H1 (cell line): ENCODE data around the gene PDE9A.

ENCODE experiments used
- ATF2 ChIP-seq: IDR thresholded peaks from 2 replicates; pipeline ENCODE4 v1.6.1; 2012; ENCODE audit warnings: low read length, inconsistent platforms
- CBX5 ChIP-seq: fragments of 300-800, 300-1000 bp; sonication (generic); IDR thresholded peaks from 2 replicates; pipeline ENCODE4 v1.7.1; 2016; ENCODE audit warnings: antibody characterized with exemption, low read length, low read depth
- CHD2 ChIP-seq: IDR thresholded peaks from 2 replicates; pipeline ENCODE4 v1.6.1; 2012; ENCODE audit warnings: low read length, improper control_type of control experiment
- HDAC2 ChIP-seq, 2 experiments: fragments of 300-600 bp in 1 of 2; sonication (generic) in 1 of 2; IDR thresholded peaks; 2 replicates each; pipeline ENCODE4 v1.6.1; 2011 to 2012; ENCODE audit warnings: low read depth in 2 of 2, low read length in 2 of 2, mild to moderate bottlenecking in 2 of 2, moderate library complexity in 2 of 2, borderline replicate concordance in 1 of 2, inconsistent platforms in 1 of 2
- KDM1A ChIP-seq: fragments of 200-600, 300-600 bp; sonication (generic); IDR thresholded peaks from 2 replicates; pipeline ENCODE4 v1.7.1; 2016; ENCODE audit warnings: mild to moderate bottlenecking, low read length, borderline replicate concordance
- POLR2A ChIP-seq, 2 experiments: IDR thresholded peaks; 1 replicate in 1 of 2; 2 replicates in 1 of 2; pipeline ENCODE4 v1.6.1; 2011; ENCODE audit warnings: low read depth in 2 of 2, low read length in 2 of 2, mild to moderate bottlenecking in 2 of 2; ENCODE audit errors: control extremely low read depth in 1 of 2
- POLR2AphosphoS5 ChIP-seq: IDR thresholded peaks from 2 replicates; pipeline ENCODE4 v1.6.1; 2011; ENCODE audit warnings: low read depth, low read length
- SIRT6 ChIP-seq: IDR thresholded peaks from one replicate; pipeline ENCODE4 v1.7.1; 2012; ENCODE audit warnings: low read length, inconsistent platforms
- TAF7 ChIP-seq: optimal IDR thresholded peaks from 2 replicates; pipeline ENCODE3; 2011; ENCODE audit warnings: low read depth, mild to moderate bottlenecking, inconsistent platforms, low read length, moderate library complexity, borderline replicate concordance
- TEAD4 ChIP-seq: IDR thresholded peaks from 2 replicates; pipeline ENCODE4 v1.6.1; 2012; ENCODE audit warnings: low read depth, low read length, inconsistent platforms, mixed read lengths
- TF ChIP-seq, protein P1 (sequence below), 3 experiments: IDR thresholded peaks; 1 replicate in 2 of 3; 2 replicates in 1 of 3; pipeline versions ENCODE4 v1.5.1 to v1.6.1; 2011; ENCODE audit warnings: low read length in 3 of 3, mild to moderate bottlenecking in 3 of 3, inconsistent platforms in 2 of 3, low read depth in 1 of 3, moderate library complexity in 1 of 3; ENCODE audit not compliant: insufficient read depth in 1 of 3; ENCODE audit errors: control extremely low read depth in 1 of 3

DNA sequence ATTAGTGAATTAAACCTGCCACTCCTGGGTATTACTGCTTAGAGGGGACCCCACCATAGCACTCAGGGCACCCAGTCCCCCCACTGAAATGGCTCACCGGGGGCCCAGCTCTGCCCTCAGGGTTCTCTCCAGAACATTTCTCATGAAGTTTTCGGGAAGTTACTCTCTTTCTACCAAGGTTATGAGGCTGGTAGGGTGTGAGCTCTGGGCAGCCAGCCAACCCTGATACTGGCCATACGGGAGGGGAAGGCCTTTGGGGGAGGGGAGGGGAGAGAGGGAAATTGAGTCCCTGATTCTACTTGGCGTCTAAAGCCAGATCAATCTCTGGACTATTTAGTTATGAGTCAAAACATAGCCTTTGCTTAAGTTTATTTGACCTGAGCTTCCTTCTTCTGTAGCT is 12.9 kb upstream of the PDE9A start:
- TF ChIP-seq ATF2 (no peak), TEAD4 (no peak), CBX5 (no peak), POLR2A (IDR thresholded peaks at IDR 0.05; ENCODE audit: control extremely low read depth in 1 of 2, low read depth in 2 of 2, low read length in 2 of 2) (no peak), KDM1A (no peak), SIRT6 (no peak), POLR2AphosphoS5 (no peak), TAF7 (no peak), CHD2 (no peak), HDAC2 (IDR thresholded peaks at IDR 0.05; ENCODE audit: borderline replicate concordance in 1 of 2, low read depth in 2 of 2, low read length in 2 of 2) (no peak)
- TF ChIP-seq, protein P1, sequence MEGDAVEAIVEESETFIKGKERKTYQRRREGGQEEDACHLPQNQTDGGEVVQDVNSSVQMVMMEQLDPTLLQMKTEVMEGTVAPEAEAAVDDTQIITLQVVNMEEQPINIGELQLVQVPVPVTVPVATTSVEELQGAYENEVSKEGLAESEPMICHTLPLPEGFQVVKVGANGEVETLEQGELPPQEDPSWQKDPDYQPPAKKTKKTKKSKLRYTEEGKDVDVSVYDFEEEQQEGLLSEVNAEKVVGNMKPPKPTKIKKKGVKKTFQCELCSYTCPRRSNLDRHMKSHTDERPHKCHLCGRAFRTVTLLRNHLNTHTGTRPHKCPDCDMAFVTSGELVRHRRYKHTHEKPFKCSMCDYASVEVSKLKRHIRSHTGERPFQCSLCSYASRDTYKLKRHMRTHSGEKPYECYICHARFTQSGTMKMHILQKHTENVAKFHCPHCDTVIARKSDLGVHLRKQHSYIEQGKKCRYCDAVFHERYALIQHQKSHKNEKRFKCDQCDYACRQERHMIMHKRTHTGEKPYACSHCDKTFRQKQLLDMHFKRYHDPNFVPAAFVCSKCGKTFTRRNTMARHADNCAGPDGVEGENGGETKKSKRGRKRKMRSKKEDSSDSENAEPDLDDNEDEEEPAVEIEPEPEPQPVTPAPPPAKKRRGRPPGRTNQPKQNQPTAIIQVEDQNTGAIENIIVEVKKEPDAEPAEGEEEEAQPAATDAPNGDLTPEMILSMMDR (IDR thresholded peaks at IDR 0.05; ENCODE audit: control extremely low read depth in 1 of 3, insufficient read depth in 1 of 3, low read depth in 1 of 3, low read length in 3 of 3): no peak
